Heart right ventricle (tissue), 16 donors: Measurements from ENCODE around the gene PDE11A. TPM values are rescaled to one million over a fixed set of nuclear protein-coding genes. Genes with fewer than 3 reads are reported as not detected.
A peak's percentile ranks its signal among the peaks of the same experiment; 100 is the strongest.

Experiments
- ATAC-seq, 8 donors: fragments of 200-7000 bp; cut with Tn5 transposase; one replicate each; pipeline ENCODE4 v1.9.1; 2020; ENCODE audit warnings: mild to moderate bottlenecking in 8 of 8, moderate library complexity in 8 of 8, moderate number of reproducible peaks in 1 of 8
- DNase-seq, 2 donors: peaks; one replicate each; pipeline ENCODE4 v3.0.0-alpha.2; 2020
- H3K27ac ChIP-seq, 10 donors: fragments of 200-600 bp; sonication (generic) in 2 of 10; one replicate each; pipeline versions ENCODE4 v1.5.0 to v1.8.0; 2020 to 2022; ENCODE audit warnings: mild to moderate bottlenecking in 3 of 10
- H3K27me3 ChIP-seq, 7 donors: fragments of 200-600 bp; one replicate each; pipeline ENCODE4 v1.8.0; 2021 to 2022; ENCODE audit warnings: mild to moderate bottlenecking in 2 of 7
- H3K36me3 ChIP-seq, 9 donors: fragments of 200-600 bp; sonication (generic) in 1 of 9; one replicate each; pipeline versions ENCODE4 v1.5.0 to v1.8.0; 2020 to 2022; ENCODE audit warnings: mild to moderate bottlenecking in 2 of 9
- H3K4me1 ChIP-seq, 9 donors: fragments of 200-600 bp; sonication (generic) in 1 of 9; one replicate each; pipeline versions ENCODE4 v1.5.0 to v1.8.0; 2020 to 2022; ENCODE audit warnings: mild to moderate bottlenecking in 4 of 9
- H3K4me3 ChIP-seq, 10 donors: fragments of 200-600 bp; sonication (generic) in 2 of 10; one replicate each; pipeline versions ENCODE4 v1.5.0 to v1.8.0; 2020 to 2022; ENCODE audit warnings: mild to moderate bottlenecking in 7 of 10, moderate library complexity in 2 of 10
- H3K9me3 ChIP-seq, 11 donors: fragments of 200-600 bp in 10 of 11; sonication (generic) in 2 of 11; one replicate each; pipeline versions ENCODE4 v1.5.0 to v1.8.0; 2013 to 2022; ENCODE audit warnings: mild to moderate bottlenecking in 2 of 11, control low read depth in 1 of 11, moderate library complexity in 1 of 11
- WGBS, 2 donors: extraction: QIAGEN DNeasy Blood & Tissue Kit; methylation state at CpG; one replicate each; pipeline ENCODE4 v1.1.7; 2013; ENCODE audit warnings: inconsistent platforms in 1 of 2; 5-methylcytosine and 5-hydroxymethylcytosine counted together
- intact Hi-C, 10 donors: fragments of 100-400 bp; cut with DNase I; formaldehyde crosslinking; loops; one replicate each; pipeline versions ENCODE4 v1.11.1 to v1.14.2; 2022
- polyA plus RNA-seq, 2 donors: library from polyadenylated mRNA; stranded (reverse); fragments of 200-250 nt; gene quantifications; one replicate each; pipeline ENCODE4 v1.2.3, GENCODE V29; 2013
- total RNA-seq, 10 donors: library from RNA; stranded (reverse); fragmentation: NEBNext Ultra II Directional in 3 of 10; extraction: Animal tissue kit (Norgen Biotek cat#: 25700) in 3 of 10; gene quantifications; one replicate each; pipeline versions ENCODE4 v1.2.1 to v1.2.4, GENCODE V29; 2021 to 2023
- TF ChIP-seq, protein P1 (sequence below), 9 donors: fragments of 200-600 bp; sonication (generic) in 2 of 9; IDR thresholded peaks; one replicate each; pipeline versions ENCODE4 v1.5.0 to v1.8.0; 2021 to 2022; ENCODE audit warnings: antibody characterized with exemption in 9 of 9, mild to moderate bottlenecking in 5 of 9, moderate library complexity in 1 of 9
- donor health status: Arrhythmogenic right ventricular cardiomyopathy.
- donor health status: ischemic (EF 13 %, LVEDD 7.1; RV severe dilation, severe dysfunction).
- donor health status: healthy with polysubstance abuse.
- donor health status: DM: no; HTN: yes; CAD: no.
- donor health status: DM: no; HTN: no; CAD: no.
- donor health status: ischemic (EF 25% LVEDD 6.9; RV normal size, moderate dysfunction).
- donor health status: ischemic (EF 25% LVEDD 5.7; RV mildly dilated, moderate dysfunction).
- donor health status: healthy.
- donor health status: DM: yes; HTN: yes; CAD: no.
- donor health status: Ischemic cardiomyopathy.
- donor health status: ischemic (EF 35%, LVEDD 5.7; RV mildly dilated, moderate dysfunction).
- donor health status: nonischemic (EF 11% LVEDD 7.7; RV severe dilation, severe dysfunction).
- donor health status: DM: yes; HTN: yes; CAD: no.
- donor health status: PGD.
- donor health status: ischemic (EF 29% LVEDD 5.4; RV normal size, mild dysfunction).
- donor health status: nonischemic (EF 23%, LVEDD 6.1; RV moderate dilation, normal function).

The PDE11A gene
- total and polyA plus RNA-seq, 12 donors = 0.12 to 6.4 (median 1.1) TPM

DNA sequence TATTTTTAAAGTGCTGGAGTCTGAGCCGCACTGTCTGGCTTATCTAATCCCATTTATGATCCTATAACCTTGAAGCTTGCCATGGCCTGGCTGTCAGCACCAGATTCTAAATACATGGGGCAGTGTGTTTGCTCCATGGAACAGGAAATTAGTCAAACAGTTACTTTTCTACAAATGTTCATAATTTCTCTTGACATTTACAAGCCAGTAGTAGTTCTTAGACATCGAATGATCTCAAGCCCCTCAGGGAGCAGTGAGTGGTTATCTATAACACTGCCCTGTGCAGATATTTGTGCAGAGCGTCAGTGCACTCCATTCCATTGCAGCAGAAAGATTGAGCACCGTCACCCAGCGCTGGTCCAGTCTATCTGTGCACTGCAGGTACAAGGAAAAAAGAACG is 474.8 kb downstream of the PDE11A start:
- H3K4me1 ChIP-seq = peaks cover 0 to 26% (median 22%) of the 10 kb centered on the region in 9 donors
- ATAC-seq (peak in 1 of 8 donors; percentile 50), DNase-seq (no peak)
- TF ChIP-seq, protein P1, sequence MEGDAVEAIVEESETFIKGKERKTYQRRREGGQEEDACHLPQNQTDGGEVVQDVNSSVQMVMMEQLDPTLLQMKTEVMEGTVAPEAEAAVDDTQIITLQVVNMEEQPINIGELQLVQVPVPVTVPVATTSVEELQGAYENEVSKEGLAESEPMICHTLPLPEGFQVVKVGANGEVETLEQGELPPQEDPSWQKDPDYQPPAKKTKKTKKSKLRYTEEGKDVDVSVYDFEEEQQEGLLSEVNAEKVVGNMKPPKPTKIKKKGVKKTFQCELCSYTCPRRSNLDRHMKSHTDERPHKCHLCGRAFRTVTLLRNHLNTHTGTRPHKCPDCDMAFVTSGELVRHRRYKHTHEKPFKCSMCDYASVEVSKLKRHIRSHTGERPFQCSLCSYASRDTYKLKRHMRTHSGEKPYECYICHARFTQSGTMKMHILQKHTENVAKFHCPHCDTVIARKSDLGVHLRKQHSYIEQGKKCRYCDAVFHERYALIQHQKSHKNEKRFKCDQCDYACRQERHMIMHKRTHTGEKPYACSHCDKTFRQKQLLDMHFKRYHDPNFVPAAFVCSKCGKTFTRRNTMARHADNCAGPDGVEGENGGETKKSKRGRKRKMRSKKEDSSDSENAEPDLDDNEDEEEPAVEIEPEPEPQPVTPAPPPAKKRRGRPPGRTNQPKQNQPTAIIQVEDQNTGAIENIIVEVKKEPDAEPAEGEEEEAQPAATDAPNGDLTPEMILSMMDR (IDR thresholded peaks at IDR 0.05) = no peak
- no peaks in the 10 kb centered on the region for H3K27me3 ChIP-seq
- peaks cover 0 to 5% (median 0%) of the 10 kb centered on the region in 11 donors for H3K9me3 ChIP-seq
- no peaks in the 10 kb centered on the region for H3K36me3 ChIP-seq
- WGBS, 2 donors = 40 to 41% methylated on average over 6 of the region's 6 CpGs
- peak overlapping the region in 2 of 10 donors; percentile 9 to 13 for H3K4me3 ChIP-seq
- H3K27ac ChIP-seq = peak overlapping the region in 2 of 10 donors; percentile 50 to 51
- intact Hi-C loops = loop anchor here in 3 of 10 donors (5.0 to 10.0 kb wide), 3 partner anchors 45 to 125 kb away; a partner anchor contains a TSS

DNA sequence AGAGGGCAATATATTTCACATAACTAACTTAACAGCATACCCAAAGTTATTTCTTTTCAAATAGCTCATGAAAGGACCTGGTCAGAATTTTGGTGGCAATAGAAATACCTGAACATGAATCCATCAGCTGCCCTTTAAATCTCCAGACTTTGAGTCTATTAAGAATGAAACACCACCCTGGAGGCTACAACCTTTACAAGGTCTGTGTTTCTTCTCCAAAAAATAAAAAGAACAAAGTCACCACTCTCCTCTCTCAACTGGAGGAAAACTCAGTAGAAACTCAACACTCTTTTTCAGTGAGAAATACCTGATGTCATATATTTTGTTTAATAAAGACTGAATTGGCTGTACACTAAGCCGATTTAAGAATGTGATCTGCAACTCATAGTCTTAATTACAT is 475.7 kb downstream of the PDE11A start:
- no peaks in the 10 kb centered on the region for H3K27me3 ChIP-seq
- intact Hi-C loops = loop anchor here in 3 of 10 donors (5.0 to 10.0 kb wide), 3 partner anchors 45 to 125 kb away; a partner anchor contains a TSS

DNA sequence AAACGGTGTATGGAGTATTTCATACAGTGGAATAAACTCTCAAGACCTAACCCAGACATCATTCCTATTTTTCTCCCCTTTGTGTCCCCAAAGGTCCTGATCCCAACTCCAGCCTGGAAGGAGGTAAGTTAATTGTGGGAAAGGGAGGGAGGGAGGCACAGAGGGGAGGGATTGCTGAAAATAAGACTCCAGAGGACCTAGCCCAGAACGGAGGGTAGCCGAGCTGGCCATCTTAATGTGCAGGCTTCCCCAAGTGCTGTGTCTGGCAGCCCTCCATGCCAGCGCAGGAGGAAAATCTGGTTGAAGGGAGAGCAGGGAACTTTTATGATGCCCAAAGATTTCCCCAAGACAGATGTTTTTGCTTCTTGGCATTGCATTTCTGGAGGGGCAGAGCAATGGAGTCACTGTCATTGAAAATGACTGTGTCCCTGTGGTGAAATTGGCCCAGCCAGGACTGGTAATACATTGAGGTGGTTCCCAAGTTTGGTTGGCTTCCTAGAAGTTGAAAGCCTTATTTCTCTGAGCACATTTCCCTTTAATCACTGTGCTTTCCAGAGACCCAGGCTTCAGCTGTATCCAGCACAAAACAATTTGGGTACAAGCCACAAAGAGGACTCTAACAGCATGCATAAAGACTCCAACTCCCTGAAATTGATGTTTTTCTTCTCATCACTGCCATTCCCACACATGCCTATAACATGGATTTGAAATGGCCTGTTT is 477.3 kb downstream of the PDE11A start:
- H3K9me3 ChIP-seq = peaks cover 0 to 5% (median 0%) of the 10 kb centered on the region in 11 donors
- TF ChIP-seq, protein P1 (IDR thresholded peaks at IDR 0.05) = no peak
- no peaks in the 10 kb centered on the region for H3K27me3 ChIP-seq
- H3K36me3 ChIP-seq = no peaks in the 10 kb centered on the region
- no peak for DNase-seq
- H3K4me3 ChIP-seq = no peak overlapping the region
- no peak overlapping the region for H3K27ac ChIP-seq
- H3K4me1 ChIP-seq = peaks cover 0 to 26% (median 22%) of the 10 kb centered on the region in 9 donors
- 94 to 95% methylated on average over 4 of the region's 4 CpGs for WGBS, 2 donors
- intact Hi-C loops = loop anchor here in 3 of 10 donors (5.0 to 10.0 kb wide), 3 partner anchors 43 to 127 kb away; a partner anchor contains a TSS
- no peak for ATAC-seq

More for the DNA sequence above, 475.7 kb downstream of the PDE11A start:
- Histone ChIP-seq H3K27ac (no peak overlapping the region), H3K36me3 (no peaks in the 10 kb centered on the region), H3K4me3 (no peak overlapping the region), H3K4me1 (peaks cover 0 to 26% (median 22%) of the 10 kb centered on the region in 9 donors), H3K9me3 (peaks cover 0 to 5% (median 0%) of the 10 kb centered on the region in 11 donors)
- 90 to 96% methylated on average over 1 of the region's 1 CpG for whole genome bisulfite sequencing, 2 donors
- DNase-seq = no peak
- no peak for ATAC-seq
- TF ChIP-seq, protein P1 (IDR thresholded peaks at IDR 0.05) = no peak

DNA sequence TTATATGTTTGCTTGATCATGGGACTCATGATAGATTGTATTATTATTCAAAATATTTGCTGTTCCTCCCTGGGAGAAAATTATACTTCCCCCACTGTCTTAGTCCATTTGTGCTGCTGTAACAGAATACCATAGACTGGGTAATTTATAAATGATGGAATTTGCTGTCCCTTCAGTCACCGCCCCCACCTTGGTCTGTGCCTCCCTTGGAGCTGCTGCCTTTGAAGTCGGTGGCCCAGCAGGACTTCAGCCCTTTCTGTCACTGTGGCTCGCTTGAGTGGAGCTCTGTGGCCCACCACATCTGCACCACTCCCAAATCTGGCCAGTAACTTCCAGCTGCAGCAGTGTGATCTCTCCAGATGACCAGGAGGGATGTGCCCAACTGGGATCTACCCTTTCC is 479.2 kb downstream of the PDE11A start:
- ATAC-seq (no peak), DNase-seq (no peak)
- H3K27ac ChIP-seq = no peak overlapping the region
- H3K4me1 ChIP-seq = peaks cover 0 to 13% (median 9%) of the 10 kb centered on the region in 9 donors
- no peaks in the 10 kb centered on the region for H3K36me3 ChIP-seq
- TF ChIP-seq, protein P1 (IDR thresholded peaks at IDR 0.05) = no peak
- WGBS, 2 donors = 91 to 93% methylated on average over 3 of the region's 3 CpGs
- no peak overlapping the region for H3K4me3 ChIP-seq
- H3K27me3 ChIP-seq = no peaks in the 10 kb centered on the region
- intact Hi-C loops = loop anchor here in 1 of 10 donors (10.0 kb wide), 1 partner anchor 99 kb away; no protein-coding TSS in a partner anchor
- H3K9me3 ChIP-seq = no peaks in the 10 kb centered on the region
